Neural progenitor cell (in vitro differentiated cells): ENCODE measurements around the gene NCOA1.

Experiments
- CTCF ChIP-seq: fragments of 200-600 bp; sonication (generic); IDR thresholded peaks from 2 replicates; pipeline ENCODE4 v1.5.1; 2017; ENCODE audit warnings: antibody characterized with exemption, mild to moderate bottlenecking
- EZH2 ChIP-seq: fragments of 200-600 bp; sonication (generic); IDR thresholded peaks from 2 replicates; pipeline ENCODE4 v1.6.1; 2017; ENCODE audit warnings: antibody characterized with exemption, mild to moderate bottlenecking, moderate library complexity

DNA sequence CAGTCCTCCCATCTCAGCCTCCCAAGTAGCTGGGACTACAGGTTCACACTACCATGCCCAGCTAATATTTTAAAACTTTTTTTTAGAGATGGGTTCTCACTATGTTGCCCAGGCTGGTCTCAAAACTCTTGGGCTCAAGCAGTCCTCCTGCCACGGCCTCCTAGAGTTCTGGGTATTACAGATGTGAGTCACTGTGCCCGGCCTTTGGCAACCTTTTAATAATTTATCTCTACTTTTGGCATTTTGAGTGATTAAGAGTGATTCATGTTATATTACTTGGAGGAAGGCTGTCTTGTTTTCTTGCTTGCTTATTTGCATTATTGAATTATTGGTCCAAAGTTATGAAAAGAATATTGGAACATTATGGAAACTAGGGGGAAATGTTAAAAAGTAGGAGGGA is 24.3 kb downstream of the NCOA1 start:
- TF ChIP-seq CTCF (no peak), EZH2 (no peak)
